Posterior cingulate gyrus (tissue), 11 donors: ENCODE results near the gene TCOF1.

Experiments used
- DNase-seq, 10 donors: peaks; one replicate each; pipeline versions ENCODE4 v3.0.0 to v3.0.0-alpha.2; 2020 to 2021; ENCODE audit warnings: mixed read lengths in 3 of 10
- intact Hi-C: fragments of 100-400 bp; cut with DNase I; formaldehyde crosslinking; loops from one replicate; pipeline ENCODE4 v1.15.1; 2023

TCOF1 gene

DNA sequence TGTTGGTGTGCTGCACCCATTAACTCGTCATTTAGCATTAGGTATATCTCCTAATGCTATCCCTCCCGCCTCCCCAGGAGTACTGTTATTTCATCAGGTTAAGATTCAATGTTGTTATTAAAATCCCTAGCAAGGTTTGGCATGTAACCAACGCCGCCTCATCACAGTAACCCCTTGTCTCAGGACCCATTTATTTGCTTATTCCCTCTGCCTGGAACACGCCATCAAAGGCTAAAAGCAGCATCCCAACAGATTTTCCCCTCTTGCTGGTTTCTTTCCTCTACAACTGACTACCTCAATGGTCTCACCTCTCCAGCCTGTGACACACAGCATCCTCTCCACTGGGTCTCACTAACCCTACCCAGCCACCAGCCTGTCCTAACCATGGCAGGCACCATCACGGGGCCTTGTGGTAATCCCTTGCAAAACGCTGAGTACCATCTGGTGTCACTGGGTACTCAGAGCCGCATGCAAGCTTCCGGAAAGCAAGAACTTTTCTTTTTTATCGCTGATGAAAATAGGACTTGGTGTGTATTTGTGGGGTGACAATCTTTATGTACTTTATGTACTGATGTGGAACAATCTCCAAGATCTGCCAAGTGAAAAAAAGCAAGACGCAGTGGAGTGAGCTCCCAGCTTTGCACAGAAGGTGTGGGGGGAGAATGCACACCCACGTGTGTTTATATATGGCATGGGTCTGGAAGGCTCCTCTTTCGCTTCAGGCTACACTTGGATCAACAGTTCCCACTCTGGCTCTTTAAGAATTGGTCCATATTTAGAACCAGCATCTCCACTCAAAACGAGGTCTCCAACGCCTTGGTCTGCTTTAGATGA is 86.0 kb downstream of the TCOF1 start:
- intact Hi-C loops, result no loop called here

DNA sequence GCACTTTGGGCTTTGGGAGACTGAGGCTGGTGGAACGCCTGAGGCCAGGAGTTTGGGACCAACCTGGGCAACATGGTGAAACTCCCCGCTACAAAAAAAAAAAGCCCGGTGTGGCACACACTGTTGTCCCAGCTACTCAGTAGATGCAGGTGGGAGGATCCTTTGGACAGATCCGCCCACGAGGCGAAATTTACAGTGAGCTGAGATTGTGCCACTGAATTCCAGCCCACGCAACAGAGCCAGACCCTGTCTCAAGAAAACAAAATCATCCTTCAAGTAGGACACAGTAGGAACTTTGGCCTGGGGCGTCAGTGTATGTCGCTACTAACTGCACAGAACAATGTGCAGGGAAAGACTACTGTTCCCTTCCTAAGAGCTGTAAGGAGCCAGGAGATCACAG is 87.3 kb downstream of the TCOF1 start:
- intact Hi-C loops, result no loop called here
- peak in 2 of 10 donors; percentile 38 to 88 for DNase-seq

More for the DNA sequence above, 86.0 kb downstream of the TCOF1 start:
- DNase-seq, result peak in 6 of 10 donors; percentile 31 to 89 (median 48)

DNA sequence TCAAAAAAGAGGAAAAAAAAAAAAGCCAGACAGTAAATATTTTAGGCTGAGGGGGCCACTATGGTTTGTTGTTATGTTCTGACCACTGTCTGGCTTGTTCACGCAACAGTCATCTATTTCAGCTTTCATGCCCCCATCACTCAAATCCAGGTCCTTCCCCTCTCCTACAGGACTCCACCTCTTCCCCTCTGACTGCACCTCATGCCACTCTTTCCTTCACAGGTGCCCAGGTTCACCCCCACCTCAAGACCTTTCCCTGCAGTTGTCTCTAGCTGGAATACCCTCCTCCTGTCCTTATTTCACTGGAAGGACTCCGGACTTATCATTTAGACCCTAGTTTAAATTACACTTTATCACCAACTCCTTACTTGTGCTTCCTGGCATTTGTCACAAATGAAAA is 88.6 kb downstream of the TCOF1 start:
- DNase-seq, result no peak
- intact Hi-C loops, result no loop called here

DNA sequence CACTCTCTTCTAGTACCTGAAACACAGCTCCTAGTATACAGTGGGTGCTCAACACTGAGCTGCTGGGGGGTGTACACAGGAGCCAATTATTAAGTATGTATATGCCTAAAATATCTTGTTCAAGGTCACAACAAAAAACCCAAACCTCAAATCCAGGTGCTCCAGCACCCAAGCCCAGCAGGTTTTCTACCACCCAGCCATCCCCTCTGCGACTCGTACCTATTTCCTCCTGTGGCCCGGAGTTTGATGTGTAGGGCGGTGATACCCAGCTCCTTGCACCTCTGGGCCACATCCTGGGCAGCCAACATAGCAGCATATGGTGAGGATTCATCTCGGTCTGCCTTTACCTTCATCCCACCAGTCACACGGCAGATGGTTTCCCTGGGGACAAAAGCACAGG is 89.1 kb downstream of the TCOF1 start:
- no peak for DNase-seq
- intact Hi-C loops, result no loop called here

DNA sequence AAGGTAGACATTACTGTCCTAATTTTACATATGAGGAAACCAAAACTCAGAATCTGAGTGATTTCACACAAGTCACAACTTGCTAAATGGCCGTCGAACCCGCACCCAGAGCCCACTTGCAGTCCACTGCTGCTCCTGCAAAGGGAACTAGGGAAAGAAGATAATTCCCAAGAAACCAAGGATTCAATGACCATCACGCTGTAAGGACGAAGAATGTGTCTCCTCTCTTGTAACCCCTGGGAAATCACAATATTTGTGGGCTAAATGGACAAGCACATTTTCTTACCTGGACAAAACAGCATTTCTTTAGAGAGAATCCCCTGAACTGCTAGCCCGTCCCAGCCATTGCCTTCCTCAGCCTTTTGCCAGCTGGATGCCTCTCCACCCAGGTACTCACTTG is 89.7 kb downstream of the TCOF1 start:
- intact Hi-C loops, result no loop called here
- DNase-seq, result no peak

DNA sequence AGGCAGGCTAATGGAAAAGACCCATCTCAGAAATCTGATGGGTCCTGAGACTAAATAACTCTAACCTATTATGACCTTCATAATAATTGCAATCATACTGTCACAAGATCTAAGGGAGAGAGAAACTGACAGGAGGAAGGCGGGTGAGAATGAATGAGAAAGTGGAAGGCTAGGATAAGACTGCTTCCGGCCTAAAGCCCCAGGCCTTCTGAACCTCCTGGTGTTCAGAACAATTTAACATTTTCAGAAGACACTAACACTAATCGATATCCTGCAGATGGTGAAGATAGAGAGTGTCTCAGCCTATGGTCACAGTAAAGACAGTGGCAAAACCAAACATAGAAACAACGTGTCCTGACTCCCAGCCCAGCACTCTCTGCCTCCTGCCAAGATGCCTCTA is 90.8 kb downstream of the TCOF1 start:
- DNase-seq, result no peak
- intact Hi-C loops, result no loop called here

DNA sequence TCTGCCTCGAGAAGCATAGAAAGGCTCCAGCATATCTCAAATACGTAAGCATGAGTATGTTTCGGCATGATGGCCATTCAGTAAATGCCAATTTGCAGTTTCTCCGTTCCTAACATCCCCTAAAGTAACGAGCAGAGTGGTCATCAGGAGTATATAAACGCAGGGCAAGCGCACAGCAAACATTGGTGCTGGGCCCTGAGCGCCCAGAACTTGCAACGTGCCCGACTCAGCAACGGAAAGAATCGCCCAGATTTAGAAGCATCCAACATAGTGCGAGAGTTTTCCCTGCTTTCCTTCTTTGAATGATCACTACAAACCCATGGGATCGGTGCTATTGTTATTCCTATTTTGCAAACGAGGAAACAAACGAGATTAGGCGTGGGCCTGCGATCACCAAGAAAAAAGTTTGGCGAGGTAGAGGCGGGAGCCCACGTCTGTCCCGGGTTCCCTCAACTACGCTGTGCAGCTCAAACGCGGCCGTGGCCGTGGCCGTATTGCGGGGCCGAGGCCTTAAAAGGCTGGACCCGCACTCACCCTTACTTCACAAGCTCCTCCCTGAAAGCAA is 91.5 kb downstream of the TCOF1 start:
- no peak for DNase-seq
- intact Hi-C loops, result no loop called here
